OCI-LY7 (cell line): ENCODE measurements around the gene SNAP47.

Source experiments
- EZH2phosphoT487 ChIP-seq: fragments of 200-600 bp; sonication (generic); IDR thresholded peaks from 2 replicates; pipeline ENCODE4 v1.6.1; 2018; ENCODE audit warnings: low read depth, borderline replicate concordance, mild to moderate bottlenecking, mixed run types, antibody characterized with exemption, low read length, moderate library complexity, mixed read lengths
- TF ChIP-seq, protein P1 (sequence below): fragments of 200-600 bp; sonication (generic); conservative IDR thresholded peaks from 2 replicates; pipeline ENCODE4 v1.5.1; 2014; ENCODE audit warnings: mild to moderate bottlenecking, antibody characterized with exemption, low read length, moderate library complexity, mixed read lengths

- TF ChIP-seq, protein P1, sequence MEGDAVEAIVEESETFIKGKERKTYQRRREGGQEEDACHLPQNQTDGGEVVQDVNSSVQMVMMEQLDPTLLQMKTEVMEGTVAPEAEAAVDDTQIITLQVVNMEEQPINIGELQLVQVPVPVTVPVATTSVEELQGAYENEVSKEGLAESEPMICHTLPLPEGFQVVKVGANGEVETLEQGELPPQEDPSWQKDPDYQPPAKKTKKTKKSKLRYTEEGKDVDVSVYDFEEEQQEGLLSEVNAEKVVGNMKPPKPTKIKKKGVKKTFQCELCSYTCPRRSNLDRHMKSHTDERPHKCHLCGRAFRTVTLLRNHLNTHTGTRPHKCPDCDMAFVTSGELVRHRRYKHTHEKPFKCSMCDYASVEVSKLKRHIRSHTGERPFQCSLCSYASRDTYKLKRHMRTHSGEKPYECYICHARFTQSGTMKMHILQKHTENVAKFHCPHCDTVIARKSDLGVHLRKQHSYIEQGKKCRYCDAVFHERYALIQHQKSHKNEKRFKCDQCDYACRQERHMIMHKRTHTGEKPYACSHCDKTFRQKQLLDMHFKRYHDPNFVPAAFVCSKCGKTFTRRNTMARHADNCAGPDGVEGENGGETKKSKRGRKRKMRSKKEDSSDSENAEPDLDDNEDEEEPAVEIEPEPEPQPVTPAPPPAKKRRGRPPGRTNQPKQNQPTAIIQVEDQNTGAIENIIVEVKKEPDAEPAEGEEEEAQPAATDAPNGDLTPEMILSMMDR, result no peak
- TF ChIP-seq EZH2phosphoT487, result no peak
Observed at GRCh38 chr1:227742738-227743715, 7.8 kb downstream of the SNAP47 start.
